Adrenal gland (tissue), 12 donors: ENCODE measurements around the gene XRCC1. TPM values are rescaled to one million over a fixed set of nuclear protein-coding genes. Genes with fewer than 3 reads are reported as not detected.

Experiments
- DNase-seq, 7 donors: peaks; one replicate each; pipeline ENCODE4 v3.0.0-alpha.2; 2019 to 2020
- H3K27ac ChIP-seq, 5 donors: fragments of 200-600 bp; sonication (generic) in 4 of 5; 1 replicate in 3 of 5; 2 replicates in 2 of 5; pipeline versions ENCODE4 v1.5.1 to v1.8.0; 2016 to 2020; ENCODE audit warnings: mild to moderate bottlenecking in 1 of 5
- H3K27me3 ChIP-seq: fragments of 200-600 bp; 2 replicates; pipeline ENCODE4 v1.8.0; 2021
- H3K36me3 ChIP-seq, 2 donors: fragments of 200-600 bp; replicated peaks in 1 of 2; 1 replicate in 1 of 2; 2 replicates in 1 of 2; pipeline versions ENCODE4 v1.5.1 to v1.8.0; 2018 to 2022
- H3K4me1 ChIP-seq, 2 donors: fragments of 200-600 bp; replicated peaks in 1 of 2; 1 replicate in 1 of 2; 2 replicates in 1 of 2; pipeline versions ENCODE4 v1.5.1 to v1.8.0; 2018 to 2021
- H3K4me3 ChIP-seq, 4 donors: fragments of 200-600 bp; sonication (generic) in 3 of 4; one replicate each; pipeline ENCODE4 v1.5.1; 2016 to 2018
- H3K9me3 ChIP-seq, 3 donors: fragments of 200-600 bp; sonication (generic) in 1 of 3; replicated peaks in 1 of 3; 1 replicate in 2 of 3; 2 replicates in 1 of 3; pipeline versions ENCODE4 v1.5.1 to v1.8.0; 2016 to 2021
- POLR2A ChIP-seq, 2 donors: fragments of 450-650 bp; IDR thresholded peaks; one replicate each; pipeline ENCODE4 v1.6.1; 2017; ENCODE audit warnings: antibody characterized with exemption in 2 of 2, mild to moderate bottlenecking in 2 of 2, moderate library complexity in 1 of 2
- WGBS, 4 donors: extraction: QIAGEN DNeasy Blood & Tissue Kit in 2 of 4; methylation state at CpG; one replicate each; pipeline versions ENCODE4 v1.1.5 to v1.1.7; 2013 to 2017; 5-methylcytosine and 5-hydroxymethylcytosine counted together
- intact Hi-C, 2 donors: fragments of 100-400 bp; cut with DNase I; formaldehyde crosslinking; loops; one replicate each; pipeline versions ENCODE4 v1.14.1 to v1.15.0; 2022 to 2023
- polyA plus RNA-seq, 3 donors: library from polyadenylated mRNA; stranded (reverse); fragments of 200-250 nt in 2 of 3; fragments of 350-450 nt in 1 of 3; fragmentation: Illumina TruSeq in 1 of 3; extraction: RNeasy Lipid Tissue Mini Kit (QIAGEN cat#74804) in 1 of 3; gene quantifications; one replicate each; pipeline ENCODE4 v1.2.3, GENCODE V29; 2013 to 2014
- total RNA-seq, 9 donors: library from RNA; depleted of rRNA in 4 of 9; stranded (reverse); fragments of >200 nt in 4 of 9; fragments of 120-200 nt in 1 of 9; fragmentation: NEBNext Ultra II Directional in 1 of 9; extraction: Animal tissue kit (Norgen Biotek cat#: 25700) in 1 of 9; gene quantifications; one replicate each; pipeline versions ENCODE4 v1.1.0 to v1.2.4, GENCODE V29; 2013 to 2023
- TF ChIP-seq, protein P1 (sequence below), 6 experiments: fragments of 450-650 bp in 4 of 6; fragments of 200-600 bp in 2 of 6; sonication (generic) in 1 of 6; IDR thresholded peaks; 1 replicate in 5 of 6; 2 replicates in 1 of 6; pipeline versions ENCODE4 v1.5.1 to v1.8.0; 2016 to 2021; ENCODE audit warnings: antibody characterized with exemption in 6 of 6, mild to moderate bottlenecking in 2 of 6, moderate library complexity in 1 of 6
- donor health status: healthy with polysubstance abuse.
- donor health status: Bipolar disorder and iron deficiency.
- donor health status: DM: yes; HTN: yes; CAD: no.
- donor health status: DM: no; HTN: no; CAD: no.
- donor health status: DM: no; HTN: no; CAD: no.
- donor health status: DM: yes; HTN: yes; CAD: no.

XRCC1 gene
- total and polyA plus RNA-seq, 12 donors: 15.7 to 37.2 (median 29.5) TPM

DNA sequence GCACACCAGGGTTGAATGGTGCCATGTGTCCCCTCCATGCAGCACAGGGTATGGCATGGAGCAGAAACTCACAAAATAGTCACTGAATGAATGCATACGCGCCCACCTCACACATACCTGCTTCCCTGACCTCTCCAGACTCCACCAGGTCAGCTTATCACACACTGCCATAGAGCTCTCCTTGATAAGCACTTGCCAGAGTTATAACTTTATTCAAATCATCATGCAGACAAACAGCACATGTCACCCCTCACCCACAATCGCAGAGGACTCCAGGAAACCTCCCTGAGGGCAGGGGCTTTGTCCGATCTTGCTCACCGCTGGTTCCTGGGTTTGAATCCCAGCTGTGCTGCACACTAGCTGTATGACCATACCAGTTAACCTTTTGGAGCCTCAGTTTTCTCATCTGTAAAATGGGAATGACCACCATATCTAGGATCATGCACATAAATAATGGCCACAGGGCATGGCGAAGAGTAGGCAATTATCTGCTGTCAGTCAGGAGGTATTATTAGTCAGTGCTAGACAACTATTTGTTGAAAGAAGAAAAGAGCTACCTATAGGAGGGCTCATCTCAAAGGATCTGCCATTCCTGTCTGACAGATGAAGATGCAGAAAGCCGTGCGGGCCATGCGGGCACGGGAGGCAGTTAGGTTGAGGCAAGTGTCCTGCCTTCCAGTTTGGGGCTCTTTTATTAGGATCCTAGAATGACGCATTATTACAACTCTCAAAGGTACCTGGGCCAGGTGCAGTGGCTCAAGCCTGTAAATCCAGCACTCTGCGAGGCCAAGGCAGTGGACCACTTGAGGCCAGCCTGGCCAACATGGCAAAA, 14.0 kb downstream of the XRCC1 start:
- peaks cover 17 to 27% of the 10 kb centered on the region in 2 donors for H3K4me1 ChIP-seq

DNA sequence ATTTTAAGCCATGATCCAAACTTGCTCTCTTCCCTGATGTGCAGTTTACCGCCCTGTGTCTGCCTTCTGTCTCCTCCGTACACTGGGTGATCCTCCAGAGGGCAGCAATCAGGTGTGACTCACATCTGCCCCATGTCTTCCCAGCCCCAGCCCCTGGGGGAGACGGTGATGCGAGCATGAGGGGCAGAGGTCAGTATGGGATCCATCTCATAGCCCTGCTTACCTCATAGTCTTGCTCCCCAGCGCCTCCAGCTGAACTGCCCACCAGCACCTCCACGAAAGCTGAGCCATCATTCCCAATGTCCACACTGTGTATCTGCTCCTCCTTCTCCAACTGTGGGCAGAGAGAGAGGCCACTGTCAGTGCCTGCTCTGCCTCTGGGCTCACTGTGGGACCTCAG, 14.6 kb downstream of the XRCC1 start:
- H3K4me1 ChIP-seq: peaks cover 17 to 27% of the 10 kb centered on the region in 2 donors
- H3K36me3 ChIP-seq: peaks cover 0 to 7% of the 10 kb centered on the region in 2 donors
- peak in 2 of 7 donors; percentile 25 to 42 for DNase-seq
- TF ChIP-seq, protein P1, sequence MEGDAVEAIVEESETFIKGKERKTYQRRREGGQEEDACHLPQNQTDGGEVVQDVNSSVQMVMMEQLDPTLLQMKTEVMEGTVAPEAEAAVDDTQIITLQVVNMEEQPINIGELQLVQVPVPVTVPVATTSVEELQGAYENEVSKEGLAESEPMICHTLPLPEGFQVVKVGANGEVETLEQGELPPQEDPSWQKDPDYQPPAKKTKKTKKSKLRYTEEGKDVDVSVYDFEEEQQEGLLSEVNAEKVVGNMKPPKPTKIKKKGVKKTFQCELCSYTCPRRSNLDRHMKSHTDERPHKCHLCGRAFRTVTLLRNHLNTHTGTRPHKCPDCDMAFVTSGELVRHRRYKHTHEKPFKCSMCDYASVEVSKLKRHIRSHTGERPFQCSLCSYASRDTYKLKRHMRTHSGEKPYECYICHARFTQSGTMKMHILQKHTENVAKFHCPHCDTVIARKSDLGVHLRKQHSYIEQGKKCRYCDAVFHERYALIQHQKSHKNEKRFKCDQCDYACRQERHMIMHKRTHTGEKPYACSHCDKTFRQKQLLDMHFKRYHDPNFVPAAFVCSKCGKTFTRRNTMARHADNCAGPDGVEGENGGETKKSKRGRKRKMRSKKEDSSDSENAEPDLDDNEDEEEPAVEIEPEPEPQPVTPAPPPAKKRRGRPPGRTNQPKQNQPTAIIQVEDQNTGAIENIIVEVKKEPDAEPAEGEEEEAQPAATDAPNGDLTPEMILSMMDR (IDR thresholded peaks at IDR 0.05): no peak
- TF ChIP-seq POLR2A (IDR thresholded peaks at IDR 0.05): no peak
- no peaks in the 10 kb centered on the region for H3K9me3 ChIP-seq
- intact Hi-C loops: no loop called here
- WGBS, 4 donors: 56 to 70% (median 67%) methylated on average over 2 to 6 of the region's 6 CpGs
- no peak overlapping the region for H3K4me3 ChIP-seq
- peak overlapping the region in 2 of 5 donors; percentile 65 to 92 for H3K27ac ChIP-seq
- H3K27me3 ChIP-seq: no peaks in the 10 kb centered on the region

More for the DNA sequence above, 14.0 kb downstream of the XRCC1 start:
- no peak for TF ChIP-seq POLR2A (IDR thresholded peaks at IDR 0.05)
- Histone ChIP-seq H3K9me3 (no peaks in the 10 kb centered on the region), H3K27me3 (no peaks in the 10 kb centered on the region), H3K27ac (peak overlapping the region in 2 of 5 donors; percentile 65 to 92), H3K36me3 (peaks cover 0 to 5% of the 10 kb centered on the region in 2 donors), H3K4me3 (no peak overlapping the region)
- WGBS, 4 donors: 89 to 94% (median 92%) methylated on average over 10 to 12 of the region's 12 CpGs
- DNase-seq: no peak
- intact Hi-C loops: no loop called here

DNA sequence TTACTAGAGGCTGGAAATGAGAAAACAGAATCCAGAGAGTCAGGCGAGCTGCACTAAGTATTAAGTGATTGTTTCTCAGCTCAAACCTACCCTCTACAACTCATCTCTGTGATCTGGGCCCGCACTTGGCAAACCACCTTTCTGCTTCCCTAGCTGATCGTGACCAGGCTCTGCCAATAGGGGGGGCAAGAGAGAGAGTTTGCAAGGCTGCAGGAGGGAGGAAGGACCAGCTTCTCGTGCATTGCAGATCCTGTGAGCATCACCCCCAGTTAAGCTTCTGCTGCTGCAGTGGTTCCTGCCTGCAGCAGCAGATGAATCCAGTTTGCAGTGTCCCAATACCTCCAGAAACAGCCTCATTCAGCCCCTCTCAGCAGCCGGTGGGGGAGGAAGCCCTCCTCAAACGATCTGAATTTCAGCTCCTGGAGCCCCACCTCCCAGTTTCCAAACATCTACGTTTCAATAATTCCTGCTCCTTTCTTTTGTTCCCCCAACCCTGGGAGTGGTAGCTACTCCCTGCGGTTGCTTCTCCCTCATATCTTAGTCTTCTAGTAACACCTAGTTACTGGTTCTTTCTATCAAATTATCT, 20.0 kb downstream of the XRCC1 start:
- Histone ChIP-seq H3K27me3 (no peaks in the 10 kb centered on the region), H3K9me3 (no peaks in the 10 kb centered on the region), H3K36me3 (peaks cover 0 to 37% of the 10 kb centered on the region in 2 donors), H3K27ac (no peak overlapping the region), H3K4me3 (no peak overlapping the region), H3K4me1 (peaks cover 7 to 10% of the 10 kb centered on the region in 2 donors)
- DNase-seq: peak; percentile 81 to 90 (median 82)
- no peak for TF ChIP-seq POLR2A (IDR thresholded peaks at IDR 0.05)
- TF ChIP-seq, protein P1 (IDR thresholded peaks at IDR 0.05): peak; percentile 49 to 72 (median 60)
- 33 to 40% (median 38%) methylated on average over 7 to 8 of the region's 8 CpGs for WGBS, 4 donors
- intact Hi-C loops: loop anchor here in 1 of 2 donors (5.0 kb wide), 1 partner anchor 37 kb away; no protein-coding TSS in a partner anchor

DNA sequence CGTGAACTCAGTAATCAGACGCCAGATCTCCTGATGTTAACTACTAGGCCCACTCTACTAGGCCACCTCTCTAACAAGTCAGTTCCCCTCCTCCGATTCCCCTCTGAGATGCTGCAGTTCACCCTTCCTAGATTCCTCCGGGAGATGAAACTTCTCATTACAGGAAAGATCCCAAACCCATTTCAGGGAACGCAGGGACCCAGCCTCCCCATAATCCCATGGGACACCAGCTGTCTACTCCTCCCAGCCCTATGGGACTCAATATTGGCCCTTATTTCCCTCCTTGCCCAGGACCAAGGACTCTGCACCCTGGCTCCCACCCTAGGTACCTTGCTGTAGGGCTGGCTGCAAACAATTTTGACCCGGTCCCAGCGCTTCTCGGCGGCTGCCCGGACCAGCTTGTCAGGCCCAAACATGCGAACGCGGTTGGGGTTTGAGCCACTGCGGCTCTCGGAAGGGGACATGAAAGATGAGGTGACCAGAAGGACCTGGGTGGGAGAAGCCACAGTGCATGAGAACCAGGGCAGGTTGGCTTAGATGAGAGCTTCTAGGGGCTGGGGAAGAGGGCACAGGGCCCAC, 20.9 kb downstream of the XRCC1 start:
- no peak for DNase-seq
- Histone ChIP-seq H3K27me3 (no peaks in the 10 kb centered on the region), H3K36me3 (peaks cover 0 to 37% of the 10 kb centered on the region in 2 donors), H3K9me3 (no peaks in the 10 kb centered on the region), H3K4me3 (no peak overlapping the region), H3K27ac (no peak overlapping the region), H3K4me1 (peaks cover 7 to 10% of the 10 kb centered on the region in 2 donors)
- intact Hi-C loops: loop anchor here in 1 of 2 donors (5.0 kb wide), 1 partner anchor 98 kb away; no protein-coding TSS in a partner anchor
- WGBS, 4 donors: 94 to 97% (median 96%) methylated on average over 9 to 15 of the region's 15 CpGs
- TF ChIP-seq, protein P1 (IDR thresholded peaks at IDR 0.05): no peak
- no peak for TF ChIP-seq POLR2A (IDR thresholded peaks at IDR 0.05)
